ENCODE measurements around the gene PROM1.

Gene PROM1

DNA sequence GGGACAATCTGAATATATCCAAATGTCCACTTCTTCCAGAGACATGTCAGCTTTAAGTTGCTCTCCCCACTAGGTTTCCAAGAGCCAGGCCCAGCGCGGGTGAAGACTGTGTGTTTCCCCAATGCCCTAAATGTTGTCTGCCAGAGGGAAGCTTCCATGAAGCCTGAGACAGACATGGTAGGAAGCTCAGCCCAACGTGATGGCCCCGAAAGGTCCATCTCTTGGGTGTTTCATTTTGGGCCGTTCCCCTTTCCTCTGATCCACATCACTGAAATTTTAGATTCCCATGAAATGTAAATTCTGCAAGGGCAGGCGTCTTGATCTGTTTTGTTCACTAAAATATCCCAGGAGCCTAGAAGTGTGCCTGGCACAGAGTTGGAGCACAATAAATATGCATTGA, 25.4 kb upstream of the PROM1 start:
- DNase-seq, result no peak

DNA sequence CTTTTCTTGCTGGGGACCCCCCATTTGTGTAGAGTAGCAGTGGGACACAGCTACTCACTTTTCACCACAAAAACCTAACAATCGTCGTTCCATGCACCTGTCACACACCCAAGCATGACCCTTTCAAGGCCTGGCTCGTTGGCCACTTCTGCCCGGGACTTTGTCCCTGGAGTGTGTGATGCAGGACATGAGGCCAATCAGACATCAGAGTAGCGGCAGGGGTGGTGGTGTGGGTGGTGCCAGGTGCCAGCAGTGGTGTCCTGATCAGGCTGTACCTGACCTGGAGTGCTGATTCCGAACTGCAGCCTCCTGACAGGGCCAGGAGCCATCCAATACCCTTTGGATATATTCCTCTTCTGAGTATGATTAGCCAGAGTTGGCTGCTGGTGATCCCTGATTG, 23.1 kb upstream of the PROM1 start:
- no peak for DNase-seq

DNA sequence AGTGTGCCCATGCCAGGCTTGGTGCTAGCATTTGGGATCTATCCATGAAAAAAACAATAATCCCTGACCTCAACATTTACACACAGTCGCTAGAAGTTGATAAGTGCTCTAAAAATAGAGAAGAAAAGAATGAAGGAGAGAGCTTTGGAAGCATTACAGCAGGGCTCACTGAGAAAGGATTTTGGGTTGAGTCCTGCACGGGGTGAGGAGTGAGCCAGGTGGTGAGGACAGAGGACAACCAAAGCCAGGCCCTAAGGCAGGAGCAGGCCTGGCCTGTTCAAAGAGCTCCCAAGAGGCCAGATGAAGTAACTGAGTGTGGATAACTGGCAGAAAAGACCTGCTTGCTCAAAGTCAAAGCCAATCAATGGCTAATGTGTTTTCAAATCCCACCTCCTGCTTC, 20.7 kb upstream of the PROM1 start:
- DNase-seq, result no peak

DNA sequence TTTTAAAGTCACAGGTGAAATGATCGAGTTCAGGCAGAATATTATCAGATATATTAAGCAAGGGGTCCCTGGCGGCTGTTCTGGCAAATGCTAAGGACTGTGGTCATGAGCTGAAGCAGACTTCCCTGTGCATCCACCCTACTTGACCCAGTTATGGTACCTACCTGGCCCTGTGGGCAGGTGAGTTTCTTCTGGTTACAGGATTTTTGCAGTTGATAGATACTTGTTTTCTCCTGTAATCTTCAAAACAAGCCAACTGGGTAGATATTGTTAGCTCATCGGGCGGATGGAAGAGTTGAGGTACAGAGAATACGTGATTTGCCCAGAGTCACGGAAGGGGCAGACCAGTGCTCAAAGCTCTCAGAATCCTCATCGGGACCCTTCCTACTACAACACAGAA, 18.5 kb upstream of the PROM1 start:
- no peak for DNase-seq

DNA sequence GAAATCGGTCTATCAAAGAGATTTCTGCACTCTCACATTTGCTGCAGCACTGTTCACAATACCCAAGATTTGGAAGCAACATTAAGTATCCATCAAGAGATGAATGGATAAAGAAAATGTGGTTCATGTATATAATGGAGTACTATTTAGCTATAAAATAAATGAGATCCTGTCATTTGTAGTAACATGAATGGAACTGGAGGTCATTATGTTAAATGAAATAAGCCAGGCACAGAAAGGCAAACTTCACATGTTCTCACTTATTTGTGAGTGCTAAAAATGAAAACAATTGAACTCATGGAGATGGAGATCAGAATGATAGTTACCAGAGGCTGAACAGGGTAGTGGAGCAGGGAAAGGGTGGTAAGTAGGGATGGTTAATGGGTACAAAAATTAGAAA, 17.0 kb upstream of the PROM1 start:
- no peak for DNase-seq

DNA sequence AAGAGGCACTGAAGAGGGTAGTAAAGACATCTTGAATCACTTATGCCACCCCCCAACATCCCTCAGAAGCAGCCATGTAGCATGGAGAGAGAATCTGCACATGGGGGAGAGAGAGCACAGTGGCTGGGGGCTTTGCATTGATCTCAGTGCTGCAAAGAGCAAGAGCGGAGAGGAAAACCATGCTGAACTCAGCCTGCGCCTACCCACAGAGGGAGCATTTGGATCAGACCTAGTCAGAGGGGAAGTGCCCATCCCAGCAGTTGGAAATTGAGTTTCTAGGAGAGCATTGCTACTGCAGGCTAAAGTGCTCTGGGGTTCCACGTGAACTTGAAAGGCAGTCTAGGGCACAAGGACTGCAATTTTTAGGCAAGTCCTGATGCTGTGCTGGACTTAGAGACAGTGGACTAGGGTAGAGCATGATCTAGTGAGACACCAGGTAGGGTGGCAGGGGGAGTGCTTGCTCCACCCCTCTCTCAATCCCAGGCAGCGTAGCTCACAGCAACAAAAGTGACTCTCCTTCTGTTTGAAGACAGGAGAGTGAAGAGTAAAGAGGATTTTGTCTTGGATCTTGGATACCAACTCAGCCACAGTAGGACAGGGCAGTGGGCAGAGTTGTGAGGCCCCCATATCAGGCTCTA, 9.0 kb upstream of the PROM1 start:
- DNase-seq, result no peak

DNA sequence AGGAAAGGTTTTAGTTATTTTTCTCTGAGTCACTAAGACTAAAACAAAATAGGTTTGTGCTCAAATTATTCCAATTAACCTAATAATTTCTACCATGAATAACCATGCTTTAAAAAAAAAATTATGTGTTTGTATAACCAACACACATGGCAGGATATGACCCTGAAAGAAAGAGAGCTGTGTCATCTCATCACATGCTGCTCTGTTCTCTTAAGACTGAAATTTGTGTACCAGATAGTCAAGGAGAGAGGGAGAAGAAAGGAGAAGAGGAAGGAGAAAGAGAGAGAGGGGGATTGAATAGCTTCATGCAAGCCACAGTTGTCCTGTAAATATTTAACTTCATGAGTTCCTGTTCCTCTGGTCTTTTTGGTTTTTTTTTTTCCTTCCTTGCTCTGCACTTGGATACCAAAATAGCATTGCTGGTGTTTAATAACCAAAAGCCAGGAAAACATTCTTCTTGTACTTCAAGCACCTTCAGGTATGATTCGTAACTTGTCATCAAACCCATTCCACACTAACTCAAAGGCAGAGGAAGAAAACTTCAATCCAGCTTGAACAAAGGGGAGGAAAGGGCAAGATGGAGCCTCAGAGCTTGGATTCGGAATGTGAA, 6.4 kb upstream of the PROM1 start:
- no peak for DNase-seq

DNA sequence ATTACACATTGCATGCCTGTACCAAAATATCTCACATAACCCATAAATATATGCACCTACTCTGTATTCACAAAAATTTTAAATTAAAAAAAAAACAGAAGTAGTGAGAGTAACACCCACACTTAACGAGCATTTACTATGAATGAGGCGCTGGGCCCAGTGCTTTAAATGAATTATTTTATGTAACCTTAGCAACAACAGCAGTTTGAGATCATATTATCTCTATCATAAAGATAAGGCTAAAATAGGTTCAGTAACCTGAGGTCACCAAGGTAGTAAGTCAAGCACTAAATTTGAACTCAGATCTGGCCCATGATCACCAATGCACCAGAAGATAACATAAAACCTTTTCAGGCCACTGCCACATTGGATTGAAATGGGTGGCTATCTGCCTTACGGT, 5.3 kb upstream of the PROM1 start:
- no peak for DNase-seq

DNA sequence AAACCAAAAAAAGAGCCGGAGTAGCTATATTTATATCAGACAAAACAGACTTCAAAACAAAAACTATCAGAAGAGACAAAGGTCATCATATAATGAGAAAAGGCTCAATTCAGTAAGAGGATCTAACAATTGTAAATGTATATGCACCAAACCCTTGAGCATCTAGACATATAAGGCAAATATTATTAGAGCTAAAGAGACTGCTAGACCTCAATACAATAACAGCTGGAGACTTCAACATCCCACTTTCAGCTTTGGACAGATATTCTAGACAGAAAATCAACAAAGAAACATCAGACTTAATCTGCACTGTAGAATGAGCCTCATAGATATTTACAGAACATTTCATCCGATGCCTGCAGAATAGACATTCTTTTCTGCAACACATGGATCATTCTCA, 4.8 kb upstream of the PROM1 start:
- no peak for DNase-seq

DNA sequence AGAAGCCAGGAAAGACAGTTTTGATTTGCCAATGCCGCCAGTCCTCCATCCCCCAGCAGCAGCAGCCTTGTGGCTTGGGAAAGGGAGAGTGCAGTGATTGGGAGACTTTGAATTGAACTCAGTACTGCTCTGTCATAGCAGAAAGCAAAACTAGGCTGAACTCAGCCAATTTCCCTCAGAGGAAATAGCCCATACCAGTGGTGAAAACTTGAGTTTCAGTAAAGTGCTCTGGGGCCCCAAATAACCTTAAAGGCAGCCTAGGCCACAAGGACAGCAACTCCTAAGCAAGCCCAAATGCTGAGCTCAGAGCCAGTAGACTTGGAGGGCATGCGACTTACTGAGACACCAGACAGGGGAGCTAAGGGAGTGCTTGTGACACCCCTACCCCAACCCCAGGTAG, 2.0 kb upstream of the PROM1 start:
- DNase-seq, result no peak

DNA sequence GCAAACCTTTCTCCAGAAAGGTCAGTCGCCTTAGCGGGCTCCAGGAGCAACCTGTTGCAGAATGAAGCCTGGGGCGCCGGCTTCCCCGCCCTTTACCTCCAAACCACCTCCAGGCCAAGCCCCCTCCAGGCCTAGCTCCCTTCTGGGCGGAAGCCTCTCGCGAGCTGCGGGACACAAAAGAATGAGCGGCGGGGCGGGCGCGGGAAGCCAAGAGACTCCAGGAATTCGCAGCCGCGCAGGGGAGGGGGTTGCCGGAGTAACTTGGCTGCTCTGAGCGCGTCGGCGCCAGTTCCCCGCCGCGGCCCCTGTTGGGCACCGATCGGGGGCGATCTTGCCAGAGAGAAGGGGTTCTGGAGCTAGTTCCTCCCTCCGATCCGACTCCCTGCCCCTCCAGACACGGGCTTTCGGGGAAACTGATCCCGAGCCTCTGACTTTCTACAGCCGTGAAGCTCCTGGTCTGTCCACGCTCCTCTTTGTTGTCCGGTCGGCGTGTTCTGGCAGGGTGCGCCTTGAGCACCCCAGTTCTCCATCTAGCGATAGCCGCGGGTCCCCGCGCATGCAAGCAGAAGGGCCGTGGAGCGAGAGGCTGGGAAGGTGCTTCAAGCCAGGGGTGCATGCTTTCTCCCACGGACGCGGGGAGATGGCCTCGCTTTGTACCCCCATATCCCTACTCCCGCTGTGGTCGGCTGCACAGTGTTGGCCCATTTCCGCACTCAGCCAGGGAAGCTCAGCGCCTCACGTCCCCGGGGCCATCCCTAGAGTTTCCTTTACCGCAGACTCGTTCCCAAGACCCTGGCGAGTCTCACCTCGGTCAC, 1.2 kb downstream of the PROM1 start:
- no peak for DNase-seq

DNA sequence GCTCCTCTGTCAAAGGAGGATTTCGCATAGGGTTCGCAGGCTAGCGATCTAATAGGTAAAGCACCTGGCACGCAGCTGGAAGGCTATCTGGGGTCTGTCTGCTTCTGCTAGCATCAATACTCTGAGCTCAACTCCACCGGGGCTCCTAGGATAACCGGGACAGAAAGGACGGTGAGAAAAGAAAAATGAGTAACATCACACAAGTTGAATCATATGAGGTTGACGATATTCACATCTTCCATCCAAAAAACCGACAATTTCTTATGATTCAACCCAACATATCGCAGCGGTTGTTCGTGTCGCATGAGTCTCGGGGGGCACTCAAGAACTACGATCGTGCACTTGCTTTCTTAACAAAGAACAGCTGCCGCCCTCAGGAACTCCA, 1.8 kb downstream of the PROM1 start:
- no peak for DNase-seq

DNA sequence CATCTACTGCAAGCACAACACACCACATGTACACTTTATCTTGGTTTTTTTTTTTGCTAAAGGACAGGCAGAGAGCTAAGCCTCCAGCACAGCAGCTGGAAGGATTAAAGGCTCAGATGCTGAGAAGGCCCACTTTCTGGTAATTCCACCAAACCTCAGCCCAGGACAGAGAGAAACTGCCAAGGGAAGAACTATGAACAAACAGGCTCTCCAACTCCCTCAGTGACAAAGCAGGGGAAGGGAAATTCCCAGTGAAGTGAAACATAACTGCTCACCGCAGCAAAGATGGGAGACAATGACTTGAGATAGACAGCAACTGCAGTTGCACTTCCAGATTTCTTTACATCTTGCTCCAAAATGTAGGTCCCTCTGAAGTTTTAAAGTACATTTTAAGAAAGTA, 4.8 kb downstream of the PROM1 start:
- DNase-seq, result no peak

DNA sequence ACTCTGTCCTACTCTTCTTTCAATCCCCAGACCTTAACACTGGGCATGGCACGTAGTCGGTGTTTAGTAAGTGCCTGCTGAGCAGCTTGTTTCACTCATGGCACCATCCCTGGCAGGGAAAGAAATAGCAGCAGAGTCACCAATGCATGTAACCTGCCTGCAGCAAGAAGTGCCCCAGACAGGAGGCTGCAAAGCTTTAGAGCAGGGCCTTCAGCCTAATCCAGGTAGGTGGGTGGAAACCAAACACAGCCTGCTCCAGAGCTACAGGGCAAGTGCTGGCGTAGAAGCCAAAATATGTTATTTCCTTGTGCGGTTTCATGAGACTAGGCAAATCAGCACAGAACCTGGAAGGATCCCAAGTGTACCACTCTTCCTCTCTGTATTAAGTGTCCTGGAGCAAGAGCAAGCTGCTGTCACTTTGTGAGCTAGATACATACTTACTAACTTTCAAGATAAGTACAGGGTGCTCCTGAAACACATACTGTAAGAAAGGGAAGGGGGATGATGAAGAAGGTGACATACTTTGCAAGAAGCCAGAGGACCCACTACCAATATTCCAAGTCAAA, 5.5 kb downstream of the PROM1 start:
- DNase-seq, result no peak

DNA sequence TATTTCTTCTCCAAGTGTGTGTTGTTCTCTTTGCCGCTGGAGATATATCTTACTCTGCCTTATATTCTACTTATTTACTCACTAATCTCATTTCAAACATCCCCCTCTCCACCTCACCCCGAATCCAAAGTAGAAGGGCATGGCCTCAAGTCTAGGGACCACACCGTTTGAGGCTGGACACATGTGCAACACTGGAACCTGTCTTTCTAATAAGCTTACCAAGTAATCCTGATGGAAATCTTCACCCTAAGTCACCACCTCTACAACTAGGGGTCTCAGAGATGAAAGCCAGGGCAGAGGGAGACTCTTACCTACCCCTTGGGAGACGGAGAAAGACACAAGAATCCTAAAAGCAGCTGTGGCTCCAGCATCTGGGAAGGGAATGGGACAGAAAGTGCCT, 6.0 kb downstream of the PROM1 start:
- no peak for DNase-seq

DNA sequence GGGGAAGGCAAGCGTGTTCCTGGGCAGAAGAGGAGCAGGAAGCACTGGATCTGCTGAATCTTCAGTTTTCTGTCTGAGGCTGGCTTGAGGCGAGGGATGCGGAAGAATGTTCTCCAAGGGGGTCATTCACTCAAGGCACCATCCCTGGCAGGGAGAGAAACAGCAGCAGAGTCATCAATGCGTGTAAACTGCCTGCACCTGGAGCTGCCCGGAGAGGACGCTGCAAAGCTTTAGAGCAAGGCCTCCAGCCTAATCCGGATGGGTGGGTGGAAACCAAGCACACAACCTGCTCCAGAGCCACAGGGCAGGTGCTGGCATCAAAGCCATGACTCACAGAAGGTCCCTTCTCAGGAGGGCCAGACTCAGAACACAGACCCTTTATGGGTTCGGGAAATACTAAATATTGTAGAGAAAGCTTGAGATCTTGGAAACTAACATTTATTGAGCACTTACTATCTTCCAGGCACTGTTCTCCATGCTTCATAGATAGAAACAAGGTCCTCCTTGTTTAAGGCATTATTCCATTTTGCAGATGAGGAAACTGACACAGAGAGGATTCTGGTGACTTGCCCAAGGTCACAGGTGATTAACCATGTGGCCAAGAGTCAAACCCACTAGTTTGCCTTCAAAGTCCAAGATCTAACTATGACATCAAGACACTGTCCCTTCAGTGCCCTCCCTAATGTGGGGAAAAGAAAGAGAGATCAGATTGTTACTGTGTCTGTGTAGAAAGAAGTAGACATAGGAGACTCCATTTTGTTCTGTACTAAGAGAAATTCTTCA, 7.7 kb downstream of the PROM1 start:
- DNase-seq, result no peak

DNA sequence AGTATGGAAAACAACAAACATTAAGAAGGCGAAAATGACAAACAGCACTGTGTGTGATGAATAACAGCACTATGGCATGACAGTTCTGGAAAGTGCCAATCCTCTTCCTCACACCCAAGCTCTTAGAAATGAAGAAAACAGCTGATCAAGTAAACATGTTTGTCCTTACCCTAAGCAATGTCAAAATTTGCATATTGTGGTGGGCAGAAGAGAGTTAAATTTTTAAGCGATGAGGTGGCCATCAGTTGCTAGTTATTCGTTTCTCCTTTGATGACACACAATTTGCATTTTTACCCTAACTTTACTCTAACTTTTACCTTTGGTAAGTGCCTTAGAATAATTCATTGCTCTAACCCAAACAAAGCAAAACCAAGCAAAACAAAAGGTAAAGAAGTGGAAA, 8.8 kb downstream of the PROM1 start:
- no peak for DNase-seq

DNA sequence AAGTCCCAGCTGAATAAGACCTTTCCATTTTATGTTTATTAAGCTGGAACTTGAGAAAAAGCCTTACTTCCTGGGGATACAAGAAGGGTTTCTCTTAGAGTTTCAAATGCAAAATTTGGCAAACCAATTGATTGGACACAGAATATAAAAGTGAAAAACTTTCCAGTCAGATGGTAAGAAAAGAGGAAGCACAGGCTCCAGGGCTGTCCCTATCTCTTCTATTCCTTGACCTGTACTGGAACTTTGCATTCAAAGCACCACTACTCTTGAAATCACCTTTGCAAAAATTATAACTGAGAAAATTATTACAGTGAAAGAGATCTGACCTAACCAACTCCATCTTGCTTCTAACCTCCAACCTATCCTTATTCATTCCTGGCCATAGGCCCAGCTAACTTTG, 11.7 kb downstream of the PROM1 start:
- no peak for DNase-seq

DNA sequence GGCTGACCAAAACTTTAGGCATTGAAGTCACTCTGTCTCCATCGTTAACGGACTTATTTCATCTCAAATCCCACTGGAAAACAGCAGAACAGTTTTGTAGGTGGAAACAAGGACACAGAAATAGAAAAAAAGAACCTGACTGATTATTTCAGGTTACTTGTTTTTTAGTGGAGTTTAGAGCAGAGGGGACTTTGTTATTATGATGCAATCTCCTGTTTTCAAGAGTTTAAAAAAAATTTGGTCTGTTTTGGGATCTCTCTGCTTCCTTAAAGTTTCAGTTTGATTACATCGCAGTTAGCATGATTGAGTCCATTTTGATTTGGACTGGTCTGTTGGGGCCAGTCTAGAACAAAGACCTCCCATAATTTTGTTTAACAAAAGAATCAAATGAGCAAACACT, 13.6 kb downstream of the PROM1 start:
- no peak for DNase-seq

DNA sequence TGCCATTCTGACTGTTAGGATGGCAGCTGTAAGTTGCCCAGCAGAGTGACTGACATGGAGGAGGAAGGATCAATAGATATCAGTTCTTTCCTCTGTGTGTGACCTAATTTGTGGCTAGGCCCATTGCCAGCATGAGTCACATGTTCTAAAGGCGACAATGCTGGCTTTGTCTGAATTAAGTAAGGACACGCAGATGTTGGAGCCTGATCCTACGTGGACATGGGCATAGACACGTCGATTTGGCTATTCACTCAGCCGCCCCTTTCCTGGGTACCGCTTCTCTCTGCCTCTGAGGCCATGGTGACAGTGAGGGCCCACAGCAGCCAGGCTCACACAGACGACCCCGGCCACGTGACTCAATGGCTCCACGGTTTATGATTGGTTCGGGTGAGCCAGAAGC, 16.3 kb downstream of the PROM1 start:
- no peak for DNase-seq

DNA sequence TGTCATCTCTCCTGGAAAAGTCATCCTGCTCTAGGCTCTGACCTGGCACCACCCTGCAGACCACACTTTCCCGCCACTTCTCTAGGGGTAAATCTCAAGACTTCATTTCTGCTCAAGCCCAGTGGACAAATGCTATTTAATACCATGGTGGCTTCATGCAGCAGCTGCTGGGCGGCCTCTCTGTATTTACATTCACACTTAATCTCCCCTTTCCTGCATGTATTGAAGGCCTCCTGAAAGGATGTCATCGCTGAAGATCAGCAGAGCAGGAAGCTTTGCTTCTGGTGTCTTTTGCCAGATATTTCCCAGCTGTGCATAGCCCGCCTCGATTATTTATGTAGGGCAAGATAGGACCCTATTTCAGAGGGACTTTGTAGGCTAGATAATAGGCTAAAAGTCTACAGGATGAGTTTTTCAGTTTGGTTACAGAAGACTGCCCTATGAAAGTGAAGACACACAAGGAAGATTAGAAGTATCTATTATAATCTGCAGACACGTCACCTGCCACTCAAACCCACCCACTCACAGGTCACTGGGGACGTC, 17.2 kb downstream of the PROM1 start:
- no peak for DNase-seq

DNA sequence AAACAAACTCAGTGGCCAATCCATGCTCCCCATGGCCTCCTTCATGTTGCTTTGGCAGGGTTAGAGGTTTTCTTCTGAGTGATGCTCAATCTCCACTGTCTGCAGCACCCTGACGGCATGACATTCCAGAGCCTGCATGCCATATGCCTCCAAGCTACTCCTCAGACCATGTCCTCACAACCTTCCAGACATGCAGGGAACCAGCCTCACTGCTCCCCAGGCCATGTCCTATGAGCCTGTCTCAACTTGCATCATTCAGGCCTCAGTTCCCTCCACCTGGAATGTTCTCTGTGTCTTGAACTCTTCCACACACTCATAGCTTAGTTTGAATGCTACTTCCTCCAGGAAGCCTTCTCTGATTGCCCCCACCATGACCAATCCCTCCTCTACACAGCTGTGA, 18.8 kb downstream of the PROM1 start:
- no peak for DNase-seq

DNA sequence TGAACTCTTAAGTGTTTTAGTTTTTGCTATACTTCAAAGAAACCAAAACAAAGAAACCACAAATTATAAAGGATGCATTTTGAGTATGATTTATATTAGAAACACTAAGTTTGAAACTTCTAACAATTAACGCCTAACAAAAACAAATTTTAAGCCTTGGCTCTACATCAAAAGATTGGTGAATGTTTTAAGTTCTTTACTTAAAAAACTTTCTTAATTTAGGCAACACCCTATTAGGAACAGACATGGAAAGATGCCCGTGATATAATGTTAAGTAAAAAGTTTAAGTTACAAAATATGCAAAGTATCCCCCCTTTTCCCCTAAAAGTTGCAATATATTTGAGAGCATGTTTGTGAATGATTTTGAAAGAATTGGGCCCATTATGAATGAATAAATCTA, 21.2 kb downstream of the PROM1 start:
- DNase-seq, result no peak
